ENCODE data around the gene COL1A1.

Gene COL1A1

GRCh38 chr17:50200457-50201275 lies 765 bp downstream of the COL1A1 start:
- peaks cover 75% of the 10 kb centered on the region for H3K27me3 ChIP-seq (replicated peaks; ENCODE audit: insufficient read depth, low read length)
- peak; percentile 85 for DNase-seq
- peaks cover 4% of the 10 kb centered on the region; the same call in 1 of the 2 replicates for H3K4me1 ChIP-seq (ENCODE audit: low read length)
- H3K79me2 ChIP-seq (ENCODE audit: low read length), result no peaks in the 10 kb centered on the region
- peak overlapping the region; percentile 59 for H3K4me2 ChIP-seq (ENCODE audit: low read depth, low read length)
- no peak overlapping the region for H3K27ac ChIP-seq (ENCODE audit: low read length)
- H3K9me2 ChIP-seq (replicated peaks; ENCODE audit: insufficient read depth, low read length), result no peaks in the 10 kb centered on the region
- peak overlapping the region; percentile 59 for H3K4me3 ChIP-seq (ENCODE audit: low read length)
- H3K9ac ChIP-seq (ENCODE audit: low read length), result peak overlapping the region; percentile 18; the same call in 1 of the 2 replicates
- peak overlapping the region; percentile 73 for H2AFZ ChIP-seq (ENCODE audit: low read length)
- H3K36me3 ChIP-seq (replicated peaks; ENCODE audit: insufficient read depth, low read length), result no peaks in the 10 kb centered on the region
- H3F3A ChIP-seq (ENCODE audit: insufficient read depth, low read length), result peaks cover 7% of the 10 kb centered on the region; the same call in 1 of the 2 replicates
- H4K20me1 ChIP-seq (ENCODE audit: insufficient read depth, low read length), result no peaks in the 10 kb centered on the region
- H3K9me3 ChIP-seq (replicated peaks; ENCODE audit: insufficient read depth, low read length), result no peaks in the 10 kb centered on the region
- no peak for TF ChIP-seq EZH2 (optimal IDR thresholded peaks at IDR 0.05; ENCODE audit: low read depth, low read length)
- no peak for TF ChIP-seq EZH2phosphoT487 (IDR thresholded peaks at IDR 0.05; ENCODE audit: low read length)
- TF ChIP-seq CTCF (IDR thresholded peaks at IDR 0.05; ENCODE audit: low read length), result peak; percentile 99

- Histone ChIP-seq H3K9me2 (replicated peaks; ENCODE audit: insufficient read depth, low read length) (no peaks in the 10 kb centered on the region), H2AFZ (ENCODE audit: low read length) (peak overlapping the region; percentile 73), H3K27ac (ENCODE audit: low read length) (no peak overlapping the region), H3F3A (ENCODE audit: insufficient read depth, low read length) (peaks cover 7% of the 10 kb centered on the region; the same call in 1 of the 2 replicates), H3K4me3 (ENCODE audit: low read length) (peak overlapping the region; percentile 59), H4K20me1 (ENCODE audit: insufficient read depth, low read length) (no peaks in the 10 kb centered on the region), H3K4me1 (ENCODE audit: low read length) (peaks cover 4% of the 10 kb centered on the region; the same call in 1 of the 2 replicates), H3K9me3 (replicated peaks; ENCODE audit: insufficient read depth, low read length) (no peaks in the 10 kb centered on the region), H3K27me3 (replicated peaks; ENCODE audit: insufficient read depth, low read length) (peaks cover 75% of the 10 kb centered on the region), H3K9ac (ENCODE audit: low read length) (peak overlapping the region; percentile 18; the same call in 1 of the 2 replicates), H3K4me2 (ENCODE audit: low read depth, low read length) (peak overlapping the region; percentile 59), H3K36me3 (replicated peaks; ENCODE audit: insufficient read depth, low read length) (no peaks in the 10 kb centered on the region), H3K79me2 (ENCODE audit: low read length) (no peaks in the 10 kb centered on the region)
- peak; percentile 76 for DNase-seq
- TF ChIP-seq EZH2phosphoT487 (IDR thresholded peaks at IDR 0.05; ENCODE audit: low read length) (no peak), EZH2 (optimal IDR thresholded peaks at IDR 0.05; ENCODE audit: low read depth, low read length) (no peak), CTCF (IDR thresholded peaks at IDR 0.05; ENCODE audit: low read length) (no peak)
Measured at GRCh38 chr17:50199803-50200456, 1.5 kb downstream of the COL1A1 start.

GRCh38 chr17:50199211-50199802 lies 2.1 kb downstream of the COL1A1 start:
- no peaks in the 10 kb centered on the region for H3K79me2 ChIP-seq (ENCODE audit: low read length)
- H3K9ac ChIP-seq (ENCODE audit: low read length), result no peak overlapping the region
- H3F3A ChIP-seq (ENCODE audit: insufficient read depth, low read length), result peaks cover 7% of the 10 kb centered on the region; the same call in 1 of the 2 replicates
- no peak overlapping the region for H3K4me3 ChIP-seq (ENCODE audit: low read length)
- H3K4me2 ChIP-seq (ENCODE audit: low read depth, low read length), result peak overlapping the region; percentile 59
- H3K4me1 ChIP-seq (ENCODE audit: low read length), result peaks cover 4% of the 10 kb centered on the region; the same call in 1 of the 2 replicates
- no peaks in the 10 kb centered on the region for H3K9me3 ChIP-seq (replicated peaks; ENCODE audit: insufficient read depth, low read length)
- peaks cover 75% of the 10 kb centered on the region for H3K27me3 ChIP-seq (replicated peaks; ENCODE audit: insufficient read depth, low read length)
- no peak for DNase-seq
- H2AFZ ChIP-seq (ENCODE audit: low read length), result no peak overlapping the region
- no peaks in the 10 kb centered on the region for H3K9me2 ChIP-seq (replicated peaks; ENCODE audit: insufficient read depth, low read length)
- H4K20me1 ChIP-seq (ENCODE audit: insufficient read depth, low read length), result no peaks in the 10 kb centered on the region
- H3K27ac ChIP-seq (ENCODE audit: low read length), result no peak overlapping the region
- no peaks in the 10 kb centered on the region for H3K36me3 ChIP-seq (replicated peaks; ENCODE audit: insufficient read depth, low read length)
- no peak for TF ChIP-seq CTCF (IDR thresholded peaks at IDR 0.05; ENCODE audit: low read length)
- no peak for TF ChIP-seq EZH2 (optimal IDR thresholded peaks at IDR 0.05; ENCODE audit: low read depth, low read length)
- TF ChIP-seq EZH2phosphoT487 (IDR thresholded peaks at IDR 0.05; ENCODE audit: low read length), result no peak
